SIG-M5 treated with dmso at 0.1 percent for 504 hours (cell line): ENCODE results near the gene SUMO3.

Experiments
- DNase-seq: peaks from one replicate; lab custom pipeline; 2025; ENCODE audit not compliant: unreplicated experiment; lab: John Stamatoyannopoulos, UW

Gene SUMO3

GRCh38 chr21:44831227-44831860, 13.5 kb upstream of the SUMO3 start:
- no peak for DNase-seq

- DNase-seq: no peak
Observed at GRCh38 chr21:44829507-44830092, 11.7 kb upstream of the SUMO3 start.

- no peak for DNase-seq
Observed at GRCh38 chr21:44828362-44829056, 10.6 kb upstream of the SUMO3 start.

GRCh38 chr21:44823179-44823660, 5.4 kb upstream of the SUMO3 start:
- DNase-seq: peak; percentile 43

- DNase-seq: no peak
Observed at GRCh38 chr21:44822484-44823178, 4.8 kb upstream of the SUMO3 start.

GRCh38 chr21:44820851-44821250, 3.0 kb upstream of the SUMO3 start:
- DNase-seq: no peak

- no peak for DNase-seq
Observed at GRCh38 chr21:44819283-44820243, 1.7 kb upstream of the SUMO3 start.

- DNase-seq: no peak
Observed at GRCh38 chr21:44818640-44819011, 764 bp upstream of the SUMO3 start.

- DNase-seq: peak; percentile 80
Observed at GRCh38 chr21:44817506-44817880, 369 bp downstream of the SUMO3 start.

GRCh38 chr21:44816761-44817505, 929 bp downstream of the SUMO3 start:
- DNase-seq: no peak

- no peak for DNase-seq
Observed at GRCh38 chr21:44815852-44816628, 1.8 kb downstream of the SUMO3 start.

GRCh38 chr21:44815225-44815624, 2.6 kb downstream of the SUMO3 start:
- DNase-seq: no peak

- no peak for DNase-seq
Observed at GRCh38 chr21:44814498-44815023, 3.3 kb downstream of the SUMO3 start.

- DNase-seq: no peak
Observed at GRCh38 chr21:44813727-44814126, 4.1 kb downstream of the SUMO3 start.

GRCh38 chr21:44813149-44813548, 4.7 kb downstream of the SUMO3 start:
- no peak for DNase-seq

- DNase-seq: no peak
Observed at GRCh38 chr21:44812640-44813039, 5.2 kb downstream of the SUMO3 start.

- DNase-seq: no peak
Observed at GRCh38 chr21:44810779-44811178, 7.1 kb downstream of the SUMO3 start.

- no peak for DNase-seq
Observed at GRCh38 chr21:44805859-44806258, 12.0 kb downstream of the SUMO3 start.

- no peak for DNase-seq
Observed at GRCh38 chr21:44805226-44805625, 12.6 kb downstream of the SUMO3 start.
